A673 (cell line): Measurements from ENCODE around the gene NTNG2.

Experiments
- EZH2 ChIP-seq: fragments of 200-600 bp; sonication (generic); IDR thresholded peaks from 2 replicates; pipeline ENCODE4 v1.6.1; 2017; ENCODE audit warnings: borderline replicate concordance, low read depth, mild to moderate bottlenecking, mixed read lengths, antibody characterized with exemption, low read length; ENCODE audit not compliant: poor library complexity, severe bottlenecking
- TF ChIP-seq, protein P1 (sequence below): fragments of 300-800, 200-600 bp; sonication (generic); conservative IDR thresholded peaks from 2 replicates; pipeline ENCODE4 v1.5.1; 2017; ENCODE audit warnings: low read depth, mild to moderate bottlenecking, antibody characterized with exemption, low read length, moderate library complexity, mixed read lengths

- TF ChIP-seq, protein P1, sequence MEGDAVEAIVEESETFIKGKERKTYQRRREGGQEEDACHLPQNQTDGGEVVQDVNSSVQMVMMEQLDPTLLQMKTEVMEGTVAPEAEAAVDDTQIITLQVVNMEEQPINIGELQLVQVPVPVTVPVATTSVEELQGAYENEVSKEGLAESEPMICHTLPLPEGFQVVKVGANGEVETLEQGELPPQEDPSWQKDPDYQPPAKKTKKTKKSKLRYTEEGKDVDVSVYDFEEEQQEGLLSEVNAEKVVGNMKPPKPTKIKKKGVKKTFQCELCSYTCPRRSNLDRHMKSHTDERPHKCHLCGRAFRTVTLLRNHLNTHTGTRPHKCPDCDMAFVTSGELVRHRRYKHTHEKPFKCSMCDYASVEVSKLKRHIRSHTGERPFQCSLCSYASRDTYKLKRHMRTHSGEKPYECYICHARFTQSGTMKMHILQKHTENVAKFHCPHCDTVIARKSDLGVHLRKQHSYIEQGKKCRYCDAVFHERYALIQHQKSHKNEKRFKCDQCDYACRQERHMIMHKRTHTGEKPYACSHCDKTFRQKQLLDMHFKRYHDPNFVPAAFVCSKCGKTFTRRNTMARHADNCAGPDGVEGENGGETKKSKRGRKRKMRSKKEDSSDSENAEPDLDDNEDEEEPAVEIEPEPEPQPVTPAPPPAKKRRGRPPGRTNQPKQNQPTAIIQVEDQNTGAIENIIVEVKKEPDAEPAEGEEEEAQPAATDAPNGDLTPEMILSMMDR: no peak
- TF ChIP-seq EZH2: no peak
Observed at GRCh38 chr9:132250324-132251262, 88.7 kb downstream of the NTNG2 start.
